GM18498 (cell line): ENCODE results near the gene DNAAF2.
A peak's percentile ranks its signal among the peaks of the same experiment; 100 is the strongest.
"Not testable (repeated sequence)": the region's sequence is repeated elsewhere in the genome, so short reads cannot be mapped to it uniquely, and the experiment has no call there.

ENCODE experiments used
- ATAC-seq: cut with Tn5 transposase; IDR thresholded peaks from one replicate; pipeline ENCODE4 v1.9.1; 2021; ENCODE audit warnings: mild to moderate bottlenecking, moderate library complexity; ENCODE audit not compliant: unreplicated experiment

The DNAAF2 gene

GRCh38 chr14:49621114-49621881 lies 13.7 kb downstream of the DNAAF2 start:
- ATAC-seq = peak; percentile 33

GRCh38 chr14:49620182-49621113 lies 14.6 kb downstream of the DNAAF2 start, which contains the start of the genes MGAT2 and RPL36AL:
Gene MGAT2, plus strand, starts transcription at chr14:49620799. Its CDS starts 470 bp downstream, at chr14:49621269.
Gene RPL36AL, minus strand, starts transcription at chr14:49620626. Its CDS starts 1,522 bp downstream, at chr14:49619104.
- peak; percentile 95 for ATAC-seq

DNA sequence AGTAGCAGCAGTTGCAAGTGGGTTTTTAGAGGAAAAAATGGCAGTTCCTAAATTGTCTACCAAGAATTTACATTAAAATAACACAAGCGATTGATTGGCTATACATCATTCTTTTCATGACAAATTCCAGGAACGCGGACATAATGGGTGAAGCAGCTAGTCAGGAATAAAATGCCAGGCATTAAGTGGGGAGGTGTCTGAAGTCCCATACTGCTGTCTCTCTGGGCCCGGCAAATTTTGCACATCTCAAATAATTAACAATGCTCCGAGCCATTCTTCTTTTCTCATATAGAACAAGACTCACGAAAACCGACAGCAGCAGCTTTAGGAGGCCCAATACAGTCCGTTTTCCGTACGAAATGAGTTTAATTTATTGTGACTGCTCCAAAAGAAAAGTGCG lies 15.3 kb downstream of the DNAAF2 start:
- ATAC-seq = no peak

- ATAC-seq = not testable (repeated sequence)
These were observed 15.8 kb downstream of the DNAAF2 start for GRCh38 chr14:49619273-49619672.

DNA sequence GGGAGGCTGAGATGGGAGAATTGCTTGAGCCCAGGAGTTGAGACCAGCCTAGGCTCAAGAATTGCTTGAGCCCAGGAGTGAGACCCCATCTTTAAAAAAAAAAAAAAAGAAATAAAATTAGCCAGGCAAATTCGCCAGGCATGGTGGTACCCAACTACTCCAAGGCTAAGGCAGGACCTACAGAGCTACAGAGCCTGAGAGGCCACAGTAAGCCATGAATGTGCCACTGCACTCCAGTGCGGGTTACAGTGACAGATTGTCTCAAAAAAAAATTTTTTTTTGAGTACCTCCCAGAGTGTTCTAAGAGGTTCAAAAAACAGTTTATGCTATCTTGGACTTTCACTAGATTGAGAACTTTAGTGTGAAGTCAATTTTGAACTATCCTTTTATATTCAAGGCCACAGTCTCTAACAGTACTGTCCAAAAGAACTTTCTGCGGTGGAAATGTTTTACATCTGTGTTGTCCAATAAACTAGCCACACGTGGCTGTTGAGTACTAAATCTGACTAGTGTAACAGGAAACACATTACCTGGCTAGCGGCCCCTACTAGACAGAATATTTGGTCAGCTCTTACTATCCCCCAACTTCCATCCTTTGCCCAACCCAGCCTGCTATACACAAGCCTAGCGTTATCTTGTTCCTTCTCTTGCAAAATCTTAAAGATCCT lies 17.1 kb downstream of the DNAAF2 start:
- ATAC-seq = no peak

GRCh38 chr14:49615776-49616175 lies 19.3 kb downstream of the DNAAF2 start:
- no peak for ATAC-seq

DNA sequence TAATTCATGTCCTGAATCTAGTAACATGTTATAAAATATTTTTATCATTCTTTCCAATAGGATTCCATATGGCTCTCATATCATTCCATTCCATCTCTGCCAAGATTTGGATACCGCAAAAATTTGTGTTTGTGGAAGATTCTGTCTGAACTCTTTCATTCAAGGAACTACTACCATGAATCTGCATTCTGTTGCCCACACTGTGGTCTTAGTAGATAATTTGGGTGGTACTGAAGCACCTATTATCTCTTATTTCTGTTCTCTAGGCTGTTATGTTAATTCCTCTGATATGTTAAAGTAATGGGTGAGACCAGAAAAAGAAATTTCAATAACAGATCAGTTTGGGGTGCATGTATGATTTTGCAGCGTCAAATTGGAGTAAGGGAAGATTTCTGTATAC lies 20.8 kb downstream of the DNAAF2 start:
- ATAC-seq = no peak

- ATAC-seq = no peak
These were observed 22.4 kb downstream of the DNAAF2 start for GRCh38 chr14:49612671-49613070.

GRCh38 chr14:49612251-49612650 lies 22.8 kb downstream of the DNAAF2 start:
- ATAC-seq = no peak

DNA sequence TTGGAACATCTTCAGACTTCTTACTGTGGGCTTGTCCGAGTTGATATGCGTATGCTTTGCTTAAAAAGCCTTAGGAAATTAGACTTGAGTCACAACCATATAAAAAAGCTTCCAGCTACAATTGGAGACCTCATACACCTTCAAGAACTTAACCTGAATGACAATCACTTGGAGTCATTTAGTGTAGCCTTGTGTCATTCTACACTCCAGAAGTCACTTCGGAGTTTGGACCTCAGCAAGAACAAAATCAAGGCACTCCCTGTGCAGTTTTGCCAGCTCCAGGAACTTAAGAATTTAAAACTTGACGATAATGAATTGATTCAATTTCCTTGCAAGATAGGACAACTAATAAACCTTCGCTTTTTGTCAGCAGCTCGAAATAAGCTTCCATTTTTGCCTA lies 27.5 kb downstream of the DNAAF2 start:
- ATAC-seq = no peak

DNA sequence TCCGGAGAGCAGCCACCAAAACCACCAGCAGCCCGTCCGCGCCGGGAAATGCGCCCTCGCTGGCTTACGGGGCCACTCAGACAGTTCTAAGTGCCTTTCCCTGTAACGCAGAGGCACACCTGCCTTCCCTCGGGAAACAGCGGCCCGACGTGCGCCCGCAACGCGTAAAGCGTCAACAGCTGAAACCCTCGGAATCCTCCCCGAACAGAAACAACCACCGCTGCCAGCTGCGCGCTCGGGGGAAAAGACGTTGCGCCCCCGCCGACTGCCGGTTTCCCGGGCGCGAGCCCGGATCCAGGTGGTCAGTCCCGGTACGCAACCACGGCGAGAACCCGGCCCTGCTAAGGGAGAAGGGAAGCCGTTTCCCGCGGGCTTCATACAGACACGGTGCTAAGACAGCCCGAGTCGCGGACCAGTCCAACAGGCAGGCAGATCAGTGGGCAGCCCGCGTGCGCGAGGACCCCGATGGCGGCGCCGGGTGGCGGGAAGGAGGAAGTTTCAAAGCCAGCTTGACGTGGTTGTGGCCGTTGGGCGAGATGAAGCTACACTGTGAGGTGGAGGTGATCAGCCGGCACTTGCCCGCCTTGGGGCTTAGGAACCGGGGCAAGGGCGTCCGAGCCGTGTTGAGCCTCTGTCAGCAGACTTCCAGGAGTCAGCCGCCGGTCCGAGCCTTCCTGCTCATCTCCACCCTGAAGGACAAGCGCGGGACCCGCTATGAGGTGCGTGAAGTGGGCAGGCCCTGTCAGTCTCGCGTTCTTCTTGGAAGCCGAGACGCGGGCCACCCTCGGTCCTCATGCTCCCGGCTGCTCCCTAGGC lies 36.4 kb downstream of the DNAAF2 start, which contains the start of gene LRR1:
Gene LRR1, plus strand, starts transcription at position 456 of the 816 bp plus-strand sequence. Its CDS starts 81 bp downstream, at position 537.
- ATAC-seq = peak; percentile 63

DNA sequence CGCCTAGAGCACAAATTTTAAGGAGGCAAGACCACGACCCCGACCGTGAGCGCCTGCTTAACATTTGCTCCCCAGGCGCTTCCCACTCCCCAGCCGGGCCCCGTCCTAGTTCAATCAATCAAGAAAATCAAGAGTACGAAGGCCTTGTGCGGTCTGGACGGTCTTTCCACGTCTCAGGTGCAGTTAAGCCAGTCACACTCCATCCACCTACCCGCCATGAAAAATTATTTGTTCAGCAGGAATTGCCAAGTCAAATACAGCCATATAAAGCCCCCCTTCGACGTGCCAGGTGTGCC lies 36.9 kb downstream of the DNAAF2 start:
- peak; percentile 1 for ATAC-seq

DNA sequence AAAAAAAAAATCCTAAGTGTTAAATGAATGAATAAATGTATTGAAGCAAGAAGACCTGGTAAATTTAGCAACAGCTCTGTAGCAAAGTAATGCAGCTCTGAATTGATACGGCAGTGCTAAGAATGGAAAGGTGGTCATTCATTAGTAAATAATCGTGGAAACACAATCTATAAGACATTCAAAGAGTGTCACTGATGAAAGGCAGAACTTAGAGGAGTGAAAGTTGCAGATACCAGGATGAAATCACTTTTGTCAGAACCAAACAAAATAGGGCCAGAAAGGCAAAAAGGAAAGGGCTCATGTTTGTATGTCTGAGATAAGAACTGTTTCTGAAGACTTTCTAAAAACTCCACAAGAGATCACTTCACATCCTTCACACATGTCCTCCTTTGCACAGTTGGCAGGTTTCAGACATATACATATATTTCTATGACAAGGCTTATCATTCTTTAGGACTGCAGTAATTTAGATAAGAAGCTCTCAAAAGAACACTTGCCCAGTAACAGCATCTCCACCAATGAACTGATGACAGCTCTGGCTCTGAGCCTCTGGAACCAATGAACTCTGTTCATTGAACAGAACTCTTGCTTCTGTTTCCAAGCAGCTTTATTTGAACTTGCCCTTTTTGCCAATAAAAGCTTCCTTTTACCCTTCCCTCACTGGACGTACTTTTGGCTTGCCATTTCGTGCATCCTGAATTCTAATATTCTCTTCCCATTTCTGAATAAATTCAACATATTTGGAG lies 40.5 kb downstream of the DNAAF2 start:
- ATAC-seq = no peak

DNA sequence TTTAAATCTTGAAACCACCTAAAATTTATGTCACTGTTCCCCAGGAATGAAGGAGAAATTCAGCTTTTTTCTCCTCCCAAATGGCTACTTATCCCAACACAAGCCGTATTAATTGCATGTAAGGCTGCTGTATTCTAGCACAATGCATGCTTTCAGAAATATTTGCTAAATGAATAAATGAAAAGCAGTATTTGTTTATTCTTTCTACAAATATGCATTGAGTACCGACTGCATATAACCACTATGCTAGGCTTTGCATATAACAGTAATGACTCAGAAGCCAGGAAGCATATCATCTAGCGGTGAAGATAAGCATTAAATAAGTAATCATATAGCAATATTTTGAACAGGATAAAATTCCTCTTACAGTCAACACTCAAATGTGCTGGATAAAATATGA lies 42.0 kb downstream of the DNAAF2 start:
- no peak for ATAC-seq

DNA sequence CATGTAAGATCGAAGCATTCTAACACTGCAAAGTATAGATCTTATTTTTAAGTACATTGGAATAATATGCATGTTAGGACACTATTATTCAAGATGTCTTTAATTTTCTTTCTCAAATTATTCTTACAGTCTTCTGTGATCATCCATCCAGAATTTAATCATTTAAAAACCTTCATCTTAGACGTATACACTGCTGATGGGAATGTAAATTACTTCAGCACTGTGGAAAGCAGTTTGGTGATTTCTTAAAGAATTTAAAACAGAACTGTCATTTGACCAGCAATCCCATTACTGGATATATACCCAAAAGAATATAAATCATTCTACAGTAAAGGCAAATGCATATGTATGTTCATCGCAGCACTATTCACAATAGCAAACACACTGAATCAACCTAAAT lies 45.7 kb downstream of the DNAAF2 start:
- ATAC-seq = no peak

DNA sequence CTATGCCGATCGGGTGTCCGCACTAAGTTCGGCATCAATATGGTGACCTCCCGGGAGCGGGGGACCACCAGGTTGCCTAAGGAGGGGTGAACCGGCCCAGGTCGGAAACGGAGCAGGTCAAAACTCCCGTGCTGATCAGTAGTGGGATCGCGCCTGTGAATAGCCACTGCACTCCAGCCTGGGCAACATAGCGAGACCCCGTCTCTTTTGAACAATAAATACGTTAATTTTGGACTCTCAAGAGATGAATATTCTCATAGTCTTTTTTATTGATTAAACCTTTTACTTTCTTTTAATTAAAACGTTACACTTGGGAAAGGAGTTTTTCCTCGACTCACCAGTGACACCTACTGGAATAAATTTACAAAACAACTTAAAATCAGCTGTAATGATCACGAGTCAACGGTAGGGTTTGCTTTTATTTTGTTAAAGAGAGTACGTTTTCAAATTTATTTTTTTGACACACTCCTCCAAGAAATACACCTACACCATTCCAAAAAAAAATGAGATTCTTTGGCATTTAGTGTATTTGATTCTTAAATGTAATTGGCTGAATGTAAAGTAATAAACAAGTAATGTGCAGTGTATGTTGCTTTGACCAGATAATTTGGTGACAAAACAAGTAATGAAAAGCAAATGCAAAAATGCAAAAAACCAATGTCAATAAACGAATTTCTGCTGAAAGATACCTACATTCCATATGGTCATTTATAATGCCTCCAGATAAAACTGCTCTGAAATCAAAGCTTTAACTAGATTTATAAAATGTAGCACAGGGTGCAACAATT lies 48.2 kb downstream of the DNAAF2 start:
- ATAC-seq = peak; percentile 31

- ATAC-seq = peak; percentile 89
These were observed 49.0 kb downstream of the DNAAF2 start, which contains the start of gene RPS29 for GRCh38 chr14:49585803-49586672. Gene RPS29, minus strand, starts transcription at chr14:49586380. Its CDS starts 34 bp downstream, at chr14:49586346.
